ENCODE data around the gene KRT6C. TPM values are rescaled to one million over a fixed set of nuclear protein-coding genes. Genes with fewer than 3 reads are reported as not detected.
A peak's percentile ranks its signal among the peaks of the same experiment; 100 is the strongest.

The KRT6C gene
- total and polyA plus RNA-seq, 2 donors from 2014 or later: not detected

DNA sequence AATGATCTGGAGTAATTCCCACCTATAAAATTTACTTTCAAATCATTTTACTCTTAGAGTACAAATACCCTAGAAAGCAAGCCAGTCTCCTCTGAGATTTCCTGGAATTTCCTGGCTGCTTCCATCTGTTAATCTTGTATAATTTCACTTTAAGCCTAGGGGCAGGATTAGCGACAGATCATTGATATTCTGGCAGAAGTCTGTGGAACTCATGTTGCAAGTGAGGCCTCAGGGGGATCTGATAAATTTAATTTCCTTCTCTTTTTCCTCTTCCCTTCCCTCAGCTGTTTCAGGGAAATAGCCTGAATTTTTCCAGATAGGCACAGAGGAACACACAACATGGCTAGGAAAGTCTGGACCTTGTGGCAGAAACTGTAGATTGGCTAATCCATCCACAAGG, 25.3 kb upstream of the KRT6C start:
- H3K27ac ChIP-seq (ENCODE audit: low read depth in 2 of 2, low read length in 2 of 2): no peak overlapping the region
- TF ChIP-seq, protein P1, sequence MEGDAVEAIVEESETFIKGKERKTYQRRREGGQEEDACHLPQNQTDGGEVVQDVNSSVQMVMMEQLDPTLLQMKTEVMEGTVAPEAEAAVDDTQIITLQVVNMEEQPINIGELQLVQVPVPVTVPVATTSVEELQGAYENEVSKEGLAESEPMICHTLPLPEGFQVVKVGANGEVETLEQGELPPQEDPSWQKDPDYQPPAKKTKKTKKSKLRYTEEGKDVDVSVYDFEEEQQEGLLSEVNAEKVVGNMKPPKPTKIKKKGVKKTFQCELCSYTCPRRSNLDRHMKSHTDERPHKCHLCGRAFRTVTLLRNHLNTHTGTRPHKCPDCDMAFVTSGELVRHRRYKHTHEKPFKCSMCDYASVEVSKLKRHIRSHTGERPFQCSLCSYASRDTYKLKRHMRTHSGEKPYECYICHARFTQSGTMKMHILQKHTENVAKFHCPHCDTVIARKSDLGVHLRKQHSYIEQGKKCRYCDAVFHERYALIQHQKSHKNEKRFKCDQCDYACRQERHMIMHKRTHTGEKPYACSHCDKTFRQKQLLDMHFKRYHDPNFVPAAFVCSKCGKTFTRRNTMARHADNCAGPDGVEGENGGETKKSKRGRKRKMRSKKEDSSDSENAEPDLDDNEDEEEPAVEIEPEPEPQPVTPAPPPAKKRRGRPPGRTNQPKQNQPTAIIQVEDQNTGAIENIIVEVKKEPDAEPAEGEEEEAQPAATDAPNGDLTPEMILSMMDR (IDR thresholded peaks at IDR 0.05; ENCODE audit: borderline replicate concordance, extremely low read depth, insufficient read depth): no peak
- H3K9ac ChIP-seq (ENCODE audit: low read length in 3 of 3): no peak overlapping the region
- intact Hi-C loops (cut with DNase I): no loop called here
- no peak for FAIRE-seq
- no peak for DNase-seq
- no peaks in the 10 kb centered on the region for H3K36me3 ChIP-seq (ENCODE audit: control insufficient read depth in 2 of 3, insufficient read depth in 3 of 3, low read length in 3 of 3)
- no peaks in the 10 kb centered on the region for H3K4me1 ChIP-seq (ENCODE audit: control insufficient read depth in 2 of 3, insufficient read depth in 2 of 3, low read depth in 1 of 3, low read length in 3 of 3)
- H3K9me3 ChIP-seq (ENCODE audit: control insufficient read depth in 2 of 3, insufficient read depth in 1 of 3, low read length in 3 of 3): peaks cover 0 to 5% (median 0%) of the 10 kb centered on the region in 3 donors
- no peak overlapping the region for H3K4me3 ChIP-seq (ENCODE audit: low read length in 3 of 3)
- no peaks in the 10 kb centered on the region for H3K27me3 ChIP-seq (ENCODE audit: control insufficient read depth, insufficient read depth, low read length)

DNA sequence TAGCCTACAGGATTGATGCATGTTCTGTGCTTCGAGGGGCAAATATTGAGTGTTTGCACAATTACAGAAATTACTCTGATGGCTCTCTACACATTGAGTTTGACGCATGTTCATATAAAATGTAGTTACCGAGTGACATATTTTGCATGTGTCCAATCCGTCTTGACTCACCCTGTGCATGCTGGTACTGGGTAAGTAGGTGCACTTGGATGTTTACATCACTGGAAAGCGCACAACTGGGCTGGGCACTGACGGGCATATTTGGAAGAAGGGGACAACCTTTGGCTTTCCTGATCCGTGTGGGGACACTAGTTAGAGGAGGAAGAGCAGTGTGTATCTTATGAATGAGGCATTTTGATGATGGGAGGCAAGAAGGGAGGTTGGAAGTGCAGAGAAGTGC, 24.4 kb upstream of the KRT6C start:
- FAIRE-seq: no peak
- TF ChIP-seq, protein P1 (IDR thresholded peaks at IDR 0.05; ENCODE audit: borderline replicate concordance, extremely low read depth, insufficient read depth): no peak
- no peak for DNase-seq

DNA sequence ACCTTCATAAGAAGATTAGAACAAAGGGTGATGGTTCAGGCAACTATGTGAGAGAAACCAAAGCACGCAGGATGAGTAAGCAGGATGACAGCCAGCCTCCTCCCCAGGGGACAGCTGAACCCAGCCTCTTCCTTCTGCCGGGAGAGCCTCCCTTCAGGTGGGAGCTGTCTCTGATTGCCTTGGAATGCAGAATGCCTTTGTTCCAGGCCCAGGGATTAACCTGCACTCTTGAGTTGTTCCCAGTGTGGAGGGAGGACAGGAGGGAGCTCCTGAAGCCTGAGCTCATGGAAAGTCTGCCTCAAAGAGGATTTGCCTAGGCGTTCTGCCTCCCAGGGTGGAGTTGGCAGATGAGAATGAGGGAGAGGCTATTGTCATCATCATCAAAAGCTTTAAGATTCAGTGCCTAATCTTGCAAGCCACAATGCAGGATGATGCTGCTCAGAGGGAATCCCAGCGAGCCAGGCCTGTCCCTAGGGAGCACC, 23.0 kb upstream of the KRT6C start:
- no peak overlapping the region for H3K27ac ChIP-seq (ENCODE audit: low read depth in 2 of 2, low read length in 2 of 2)
- intact Hi-C loops (cut with DNase I): no loop called here
- H3K4me3 ChIP-seq (ENCODE audit: low read length in 3 of 3): no peak overlapping the region
- DNase-seq (no peak), FAIRE-seq (no peak)
- no peak overlapping the region for H3K9ac ChIP-seq (ENCODE audit: low read length in 3 of 3)
- TF ChIP-seq, protein P1 (IDR thresholded peaks at IDR 0.05; ENCODE audit: borderline replicate concordance, extremely low read depth, insufficient read depth): no peak
- H3K4me1 ChIP-seq (ENCODE audit: control insufficient read depth in 2 of 3, insufficient read depth in 2 of 3, low read depth in 1 of 3, low read length in 3 of 3): no peaks in the 10 kb centered on the region
- H3K36me3 ChIP-seq (ENCODE audit: control insufficient read depth in 2 of 3, insufficient read depth in 3 of 3, low read length in 3 of 3): no peaks in the 10 kb centered on the region
- no peaks in the 10 kb centered on the region for H3K9me3 ChIP-seq (ENCODE audit: control insufficient read depth in 2 of 3, insufficient read depth in 1 of 3, low read length in 3 of 3)
- H3K27me3 ChIP-seq (ENCODE audit: control insufficient read depth, insufficient read depth, low read length): no peaks in the 10 kb centered on the region

More for the DNA sequence above, 24.4 kb upstream of the KRT6C start:
- no peaks in the 10 kb centered on the region for H3K4me1 ChIP-seq (ENCODE audit: control insufficient read depth in 2 of 3, insufficient read depth in 2 of 3, low read depth in 1 of 3, low read length in 3 of 3)
- H3K27me3 ChIP-seq (ENCODE audit: control insufficient read depth, insufficient read depth, low read length): no peaks in the 10 kb centered on the region
- intact Hi-C loops (cut with DNase I): no loop called here
- no peak overlapping the region for H3K4me3 ChIP-seq (ENCODE audit: low read length in 3 of 3)
- H3K9ac ChIP-seq (ENCODE audit: low read length in 3 of 3): no peak overlapping the region
- no peak overlapping the region for H3K27ac ChIP-seq (ENCODE audit: low read depth in 2 of 2, low read length in 2 of 2)
- H3K9me3 ChIP-seq (ENCODE audit: control insufficient read depth in 2 of 3, insufficient read depth in 1 of 3, low read length in 3 of 3): peaks cover 0 to 3% (median 0%) of the 10 kb centered on the region in 3 donors
- H3K36me3 ChIP-seq (ENCODE audit: control insufficient read depth in 2 of 3, insufficient read depth in 3 of 3, low read length in 3 of 3): no peaks in the 10 kb centered on the region

DNA sequence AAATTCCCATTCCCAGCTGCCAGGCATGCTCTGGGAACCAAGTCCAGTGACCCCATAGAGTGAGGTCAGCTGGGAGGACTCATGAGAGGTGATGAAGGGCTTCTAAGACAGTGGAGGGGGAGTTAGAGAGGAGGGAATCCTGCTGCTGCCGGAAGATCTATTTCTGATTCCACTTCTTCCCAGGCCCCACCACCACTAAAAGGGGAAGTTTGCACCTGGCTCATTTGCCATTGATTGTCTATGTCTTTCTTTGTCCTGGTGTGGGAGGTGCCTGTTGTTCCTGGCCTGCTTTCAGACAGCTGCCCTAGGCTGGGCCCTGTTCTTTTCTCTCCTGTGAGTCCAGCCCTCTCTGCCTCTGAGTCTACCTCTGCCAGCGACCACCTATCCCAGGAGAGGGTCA, 22.4 kb upstream of the KRT6C start:
- H3K27ac ChIP-seq (ENCODE audit: low read depth in 2 of 2, low read length in 2 of 2): no peak overlapping the region
- H3K4me1 ChIP-seq (ENCODE audit: control insufficient read depth in 2 of 3, insufficient read depth in 2 of 3, low read depth in 1 of 3, low read length in 3 of 3): no peaks in the 10 kb centered on the region
- intact Hi-C loops (cut with DNase I): no loop called here
- DNase-seq (peak in 2 of 5 donors; percentile 10 to 15), FAIRE-seq (no peak)
- no peaks in the 10 kb centered on the region for H3K9me3 ChIP-seq (ENCODE audit: control insufficient read depth in 2 of 3, insufficient read depth in 1 of 3, low read length in 3 of 3)
- H3K36me3 ChIP-seq (ENCODE audit: control insufficient read depth in 2 of 3, insufficient read depth in 3 of 3, low read length in 3 of 3): no peaks in the 10 kb centered on the region
- no peak overlapping the region for H3K9ac ChIP-seq (ENCODE audit: low read length in 3 of 3)
- TF ChIP-seq, protein P1 (IDR thresholded peaks at IDR 0.05; ENCODE audit: borderline replicate concordance, extremely low read depth, insufficient read depth): no peak
- no peaks in the 10 kb centered on the region for H3K27me3 ChIP-seq (ENCODE audit: control insufficient read depth, insufficient read depth, low read length)
- no peak overlapping the region for H3K4me3 ChIP-seq (ENCODE audit: low read length in 3 of 3)

Measured in kidney (tissue), 14 donors.